SH-SY5Y (cell line): Measurements from ENCODE around the gene COL11A1.

Experiments
- GATA2 ChIP-seq: IDR thresholded peaks from 2 replicates; pipeline ENCODE4 v1.6.1; 2011; ENCODE audit warnings: mild to moderate bottlenecking, low read depth, low read length
- GATA3 ChIP-seq: IDR thresholded peaks from 2 replicates; pipeline ENCODE4 v1.6.1; 2011; ENCODE audit warnings: low read depth, mild to moderate bottlenecking, low read length, moderate library complexity

GRCh38 chr1:102853701-102854187 lies 254.6 kb downstream of the COL11A1 start:
- TF ChIP-seq GATA2 (no peak), GATA3 (no peak)
